C4-2B (cell line): ENCODE data around the gene SNX15.

Source experiments
- CTCF ChIP-seq: fragments of 450-650 bp; conservative IDR thresholded peaks from 2 replicates; pipeline ENCODE4 v1.5.1; 2017; ENCODE audit warnings: mild to moderate bottlenecking
- ZFX ChIP-seq: fragments of 450-650 bp; IDR thresholded peaks from 2 replicates; pipeline ENCODE4 v1.6.1; 2017

- TF ChIP-seq CTCF (no peak), ZFX (no peak)
These were observed 19.2 kb upstream of the SNX15 start for GRCh38 chr11:65008016-65008415.
